PC-9 (cell line): Measurements from ENCODE around the gene GOT1. TPM values are rescaled to one million over a fixed set of nuclear protein-coding genes. Genes with fewer than 3 reads are reported as not detected.

Experiments
- BruUV-seq: library from RNA; stranded (reverse); fragments of 400-500 nt; replicated peaks from 2 replicates; lab custom pipeline; 2021; lab: Mats Ljungman, UMichigan
- CTCF ChIA-PET: fragments of 300-600 bp; sonication (Branson Sonifier 250); formaldehyde crosslinking; loops from one replicate; lab custom pipeline; 2022; ENCODE audit warnings: antibody characterized with exemption; lab: Charles Lee
- POLR2A ChIA-PET: fragments of 300-600 bp; sonication (Branson Sonifier 250); formaldehyde crosslinking; loops from one replicate; lab custom pipeline; 2022; ENCODE audit warnings: antibody characterized with exemption; ENCODE audit not compliant: unreplicated experiment; lab: Charles Lee
- DNase-seq, 2 experiments: peaks; one replicate each; pipeline versions ENCODE4 v3.0.0 to v3.0.0-alpha.2; 2015 to 2022; ENCODE audit warnings: mixed read lengths in 1 of 2
- H2AFZ ChIP-seq: fragments of 200-600 bp; sonication (generic); 2 replicates; pipeline ENCODE4 v1.8.1; 2017; ENCODE audit warnings: antibody characterized with exemption
- H3F3A ChIP-seq: fragments of 200-600 bp; sonication (generic); 2 replicates; pipeline ENCODE4 v1.8.1; 2017; ENCODE audit warnings: antibody characterized with exemption, mild to moderate bottlenecking, low read depth; ENCODE audit not compliant: insufficient read depth
- H3K27ac ChIP-seq: fragments of 200-600 bp; sonication (generic); 2 replicates; pipeline ENCODE4 v1.6.1; 2016; ENCODE audit warnings: mixed run types
- H3K27me3 ChIP-seq: fragments of 200-600 bp; sonication (generic); 2 replicates; pipeline ENCODE4 v1.6.1; 2016; ENCODE audit warnings: low read depth, mixed run types; ENCODE audit not compliant: insufficient read depth
- H3K36me3 ChIP-seq: fragments of 200-600 bp; sonication (generic); 2 replicates; pipeline ENCODE4 v1.6.1; 2016; ENCODE audit warnings: low read depth, mixed run types
- H3K4me1 ChIP-seq: fragments of 200-600 bp; sonication (generic); replicated peaks from 2 replicates; pipeline ENCODE4 v1.6.1; 2016; ENCODE audit warnings: mixed run types; ENCODE audit not compliant: insufficient read depth
- H3K4me2 ChIP-seq: fragments of 200-600 bp; sonication (generic); 2 replicates; pipeline ENCODE4 v1.6.1; 2017; ENCODE audit warnings: mixed run types
- H3K4me3 ChIP-seq: fragments of 200-600 bp; sonication (generic); 2 replicates; pipeline ENCODE4 v1.6.1; 2016; ENCODE audit warnings: mixed run types
- H3K79me2 ChIP-seq: fragments of 200-600 bp; sonication (generic); 2 replicates; pipeline ENCODE4 v1.6.1; 2017; ENCODE audit warnings: low read depth, mixed run types
- H3K9me2 ChIP-seq: fragments of 200-600 bp; sonication (generic); 2 replicates; pipeline ENCODE4 v1.8.1; 2017; ENCODE audit warnings: mild to moderate bottlenecking; ENCODE audit not compliant: insufficient read depth
- H3K9me3 ChIP-seq: fragments of 200-600 bp; sonication (generic); 2 replicates; pipeline ENCODE4 v1.8.1; 2016; ENCODE audit warnings: low read depth; ENCODE audit not compliant: insufficient read depth
- H4K20me1 ChIP-seq: fragments of 200-600 bp; sonication (generic); 2 replicates; pipeline ENCODE4 v1.8.1; 2017; ENCODE audit not compliant: insufficient read depth
- EZH2 ChIP-seq: fragments of 200-600 bp; sonication (generic); IDR thresholded peaks from 2 replicates; pipeline ENCODE4 v1.8.0; 2017; ENCODE audit warnings: antibody characterized with exemption, low read depth
- intact Hi-C: fragments of 100-400 bp; cut with micrococcal nuclease; formaldehyde crosslinking; loops from one replicate; pipeline ENCODE4 v1.10.0; 2022; ENCODE audit not compliant: unreplicated experiment
- total RNA-seq: library from RNA; stranded (reverse); gene quantifications from 2 replicates; pipeline ENCODE4 v1.2.3, GENCODE V29; 2021
- TF ChIP-seq, protein P1 (sequence below): fragments of 200-600 bp; sonication (generic); conservative IDR thresholded peaks from 2 replicates; pipeline ENCODE4 v1.6.1; 2017; ENCODE audit warnings: mixed run types, antibody characterized with exemption, mild to moderate bottlenecking, moderate library complexity

Gene GOT1
- total RNA-seq, 1 experiment from 2014 or later: 28.6 TPM

DNA sequence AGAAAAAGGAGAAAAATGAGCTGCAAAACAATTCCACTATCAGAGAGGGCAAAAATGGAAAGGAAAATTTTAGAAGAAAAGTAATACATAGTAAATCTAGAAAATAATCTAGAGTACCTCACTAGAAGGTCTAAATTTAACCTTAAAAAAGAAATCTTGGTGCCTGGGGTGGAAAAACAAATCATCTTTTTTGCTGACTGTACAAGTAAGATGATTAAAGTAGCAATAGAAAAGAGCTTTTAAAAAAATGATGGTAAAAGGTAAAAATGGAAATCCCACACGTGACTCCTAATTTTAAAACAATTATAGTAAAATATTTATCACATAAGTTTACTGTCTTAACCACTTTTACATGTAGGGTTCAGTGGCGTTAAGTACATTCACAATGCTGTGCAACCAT lies 28.8 kb upstream of the GOT1 start:
- intact Hi-C loops: no loop called here
- ChIA-PET CTCF (interaction anchor here (0.6 kb wide), 1 partner anchor 23 kb away, joined by 4 read pairs; no protein-coding TSS in a partner anchor), POLR2A (no interaction called here)
- Histone ChIP-seq H3K4me3 (no peak overlapping the region), H3F3A (no peaks in the 10 kb centered on the region), H3K36me3 (no peaks in the 10 kb centered on the region), H3K4me2 (no peak overlapping the region), H2AFZ (no peak overlapping the region), H3K4me1 (no peaks in the 10 kb centered on the region), H3K9me2 (no peaks in the 10 kb centered on the region), H3K9me3 (no peaks in the 10 kb centered on the region), H3K27ac (no peak overlapping the region), H4K20me1 (no peaks in the 10 kb centered on the region), H3K79me2 (no peaks in the 10 kb centered on the region), H3K27me3 (no peaks in the 10 kb centered on the region)
- TF ChIP-seq, protein P1, sequence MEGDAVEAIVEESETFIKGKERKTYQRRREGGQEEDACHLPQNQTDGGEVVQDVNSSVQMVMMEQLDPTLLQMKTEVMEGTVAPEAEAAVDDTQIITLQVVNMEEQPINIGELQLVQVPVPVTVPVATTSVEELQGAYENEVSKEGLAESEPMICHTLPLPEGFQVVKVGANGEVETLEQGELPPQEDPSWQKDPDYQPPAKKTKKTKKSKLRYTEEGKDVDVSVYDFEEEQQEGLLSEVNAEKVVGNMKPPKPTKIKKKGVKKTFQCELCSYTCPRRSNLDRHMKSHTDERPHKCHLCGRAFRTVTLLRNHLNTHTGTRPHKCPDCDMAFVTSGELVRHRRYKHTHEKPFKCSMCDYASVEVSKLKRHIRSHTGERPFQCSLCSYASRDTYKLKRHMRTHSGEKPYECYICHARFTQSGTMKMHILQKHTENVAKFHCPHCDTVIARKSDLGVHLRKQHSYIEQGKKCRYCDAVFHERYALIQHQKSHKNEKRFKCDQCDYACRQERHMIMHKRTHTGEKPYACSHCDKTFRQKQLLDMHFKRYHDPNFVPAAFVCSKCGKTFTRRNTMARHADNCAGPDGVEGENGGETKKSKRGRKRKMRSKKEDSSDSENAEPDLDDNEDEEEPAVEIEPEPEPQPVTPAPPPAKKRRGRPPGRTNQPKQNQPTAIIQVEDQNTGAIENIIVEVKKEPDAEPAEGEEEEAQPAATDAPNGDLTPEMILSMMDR: no peak
- no peak for TF ChIP-seq EZH2
- BruUV-seq: no TSS peak
- no peak for DNase-seq

DNA sequence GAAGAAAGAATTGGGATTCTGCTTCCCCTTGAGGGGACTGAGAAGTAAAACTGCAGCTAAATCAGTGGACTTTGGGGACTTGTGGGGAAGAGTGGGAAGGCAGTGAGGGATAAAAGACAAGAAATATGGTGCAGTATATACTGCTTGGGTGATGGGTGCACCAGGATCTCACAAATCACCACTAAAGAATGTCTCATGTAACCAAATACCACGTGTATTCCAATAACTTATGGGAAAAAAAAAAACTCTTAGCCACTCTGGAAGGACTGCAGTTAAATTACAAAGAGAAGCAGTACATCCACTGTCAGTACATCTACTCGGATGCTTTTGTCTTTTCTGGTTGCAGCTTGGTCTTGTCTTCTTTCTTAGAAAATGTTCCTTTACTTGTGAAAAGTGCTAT lies 27.4 kb upstream of the GOT1 start:
- H3K4me2 ChIP-seq: no peak overlapping the region
- no peak for DNase-seq
- no peaks in the 10 kb centered on the region for H3K9me3 ChIP-seq
- no peaks in the 10 kb centered on the region for H3K4me1 ChIP-seq
- H4K20me1 ChIP-seq: no peaks in the 10 kb centered on the region
- no TSS peak for BruUV-seq
- H3K9me2 ChIP-seq: no peaks in the 10 kb centered on the region
- no peak for TF ChIP-seq EZH2
- TF ChIP-seq, protein P1: no peak
- H3K36me3 ChIP-seq: no peaks in the 10 kb centered on the region
- no peak overlapping the region for H3K4me3 ChIP-seq
- H3K27ac ChIP-seq: no peak overlapping the region
- ChIA-PET CTCF (no interaction called here), POLR2A (no interaction called here)
- no peaks in the 10 kb centered on the region for H3K79me2 ChIP-seq
- H2AFZ ChIP-seq: no peak overlapping the region
- intact Hi-C loops: no loop called here
- no peaks in the 10 kb centered on the region for H3F3A ChIP-seq
- H3K27me3 ChIP-seq: 0 out of 2 replicates have a peak, but pooled peaks cover under 1% of the 10 kb centered on the region

DNA sequence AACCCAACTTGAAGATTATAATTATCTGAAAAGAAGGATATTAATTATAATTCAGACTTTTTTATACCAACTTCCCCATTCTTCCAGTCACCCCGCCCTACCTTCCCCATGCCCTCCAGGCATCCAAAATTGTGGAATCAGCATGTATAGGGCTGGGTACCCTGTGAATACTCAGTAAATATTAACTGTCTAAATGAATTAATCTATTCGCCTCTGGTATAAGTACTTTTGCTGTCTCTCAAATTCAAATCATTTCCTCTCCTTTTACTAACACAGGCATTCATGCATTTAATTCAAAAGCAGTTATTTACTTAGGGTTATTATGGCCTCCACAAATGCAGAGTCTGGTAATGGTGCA lies 26.5 kb upstream of the GOT1 start:
- Histone ChIP-seq H2AFZ (no peak overlapping the region), H3K4me1 (no peaks in the 10 kb centered on the region), H3K4me2 (no peak overlapping the region), H3K9me2 (no peaks in the 10 kb centered on the region), H4K20me1 (no peaks in the 10 kb centered on the region), H3K4me3 (no peak overlapping the region), H3K79me2 (no peaks in the 10 kb centered on the region), H3K9me3 (no peaks in the 10 kb centered on the region), H3K27ac (no peak overlapping the region), H3K27me3 (peaks cover 8% of the 10 kb centered on the region; the same call in 1 of the 2 replicates), H3F3A (no peaks in the 10 kb centered on the region), H3K36me3 (no peaks in the 10 kb centered on the region)
- ChIA-PET CTCF (no interaction called here), POLR2A (no interaction called here)
- intact Hi-C loops: no loop called here
- no peak for DNase-seq
- no peak for TF ChIP-seq EZH2
- TF ChIP-seq, protein P1: no peak
- BruUV-seq: no TSS peak
